Activated naive CD8-positive, alpha-beta T cell treated with anti-CD3 and anti-CD28 coated beads, Interleukin-2, amount 10 ng/mL, durations not matched to agents 7 days and 5 days (primary cell): Measurements from ENCODE around the gene NDUFA7. TPM values are rescaled to one million over a fixed set of nuclear protein-coding genes. Genes with fewer than 3 reads are reported as not detected.

Experiments
- ATAC-seq: fragments of 150-1000 bp; cut with Tn5 transposase; one replicate; pipeline ENCODE4 v1.10.0; 2021; ENCODE audit warnings: low read depth, moderate library complexity
- POLR2A ChIA-PET: fragments of 350-600 bp; sonication (Branson Sonifier 250); formaldehyde crosslinking; loops from one replicate; lab custom pipeline; 2021; ENCODE audit warnings: antibody characterized with exemption; lab: Charles Lee
- DNase-seq: peaks from one replicate; pipeline ENCODE4 v3.0.0; 2021
- H3K27ac Mint-ChIP-seq: one replicate; pipeline ENCODE4 v1.8.0; 2022; ENCODE audit warnings: mild to moderate bottlenecking, mixed read lengths
- H3K27me3 Mint-ChIP-seq: one replicate; pipeline ENCODE4 v1.8.0; 2022; ENCODE audit warnings: mild to moderate bottlenecking, moderate library complexity, mixed read lengths
- H3K36me3 Mint-ChIP-seq: one replicate; pipeline ENCODE4 v1.8.0; 2021; ENCODE audit warnings: mild to moderate bottlenecking, mixed read lengths
- H3K4me1 Mint-ChIP-seq: one replicate; pipeline ENCODE4 v1.8.0; 2021; ENCODE audit warnings: mixed read lengths
- H3K4me3 Mint-ChIP-seq: one replicate; pipeline ENCODE4 v1.8.0; 2022; ENCODE audit warnings: mild to moderate bottlenecking, moderate library complexity, mixed read lengths
- H3K9me3 Mint-ChIP-seq: one replicate; pipeline ENCODE4 v1.8.0; 2021; ENCODE audit warnings: mixed read lengths
- total RNA-seq, 2 experiments: library from RNA; stranded (reverse); gene quantifications; one replicate each; pipeline ENCODE4 v1.2.3, GENCODE V29; 2021

The NDUFA7 gene
- total RNA-seq, 2 experiments from 2014 or later = 53.8 to 59.0 TPM

DNA sequence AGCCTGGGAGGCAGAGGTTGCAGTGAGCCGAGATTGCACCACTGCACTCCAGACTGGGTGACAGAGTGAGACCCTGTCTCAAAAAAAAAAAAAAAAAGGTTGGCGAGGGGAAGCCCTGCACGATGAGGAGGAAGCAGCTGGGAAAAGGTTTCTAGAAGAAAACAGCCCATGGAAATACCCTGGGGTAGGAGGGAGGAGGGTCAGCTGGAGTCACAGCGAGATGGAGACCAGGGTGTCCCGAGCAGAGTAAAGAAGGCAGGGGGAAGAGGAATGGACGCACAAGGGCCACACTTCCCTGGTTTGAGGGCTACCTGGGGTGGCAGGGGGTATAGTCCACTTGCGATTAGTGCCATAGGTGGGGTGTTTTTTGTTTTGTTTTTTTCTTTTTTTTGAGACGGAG, 15.5 kb upstream of the NDUFA7 start:
- H3K27ac Mint-ChIP-seq = no peak overlapping the region

DNA sequence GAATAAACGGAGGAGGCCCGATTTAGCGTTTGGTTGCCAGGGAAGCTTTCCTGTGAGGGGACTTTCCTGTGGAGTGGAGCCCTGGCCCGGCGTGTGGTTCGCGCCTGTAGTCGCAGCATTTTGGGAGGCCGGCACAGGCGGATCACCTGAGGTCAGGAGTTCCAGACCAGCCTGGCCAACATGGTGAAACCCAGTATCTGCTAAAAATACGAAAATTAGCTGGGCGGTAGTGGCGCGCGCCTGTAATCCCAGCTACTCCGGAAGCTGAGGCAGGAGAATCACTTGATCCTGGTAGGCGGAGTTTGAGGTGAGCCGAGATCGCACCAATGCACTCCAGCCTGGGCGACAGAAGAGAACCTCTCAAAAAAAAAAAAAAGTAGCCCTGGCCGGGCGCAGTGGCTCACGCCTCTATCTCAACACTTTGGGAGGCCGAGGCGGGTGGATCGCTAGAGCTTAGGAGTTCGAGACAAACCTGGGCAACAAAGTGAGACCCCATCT, 14.9 kb upstream of the NDUFA7 start:
- ATAC-seq = no peak
- peak overlapping the region; percentile 61 for H3K4me3 Mint-ChIP-seq
- POLR2A ChIA-PET = interaction anchor here (1.0 to 3.4 kb wide), 3 partner anchors 11 to 29 kb away, joined by 3 to 15 read pairs (median 4); partner anchors contain the start of genes NDUFA7 and RPS28
- H3K27ac Mint-ChIP-seq = no peak overlapping the region
- H3K36me3 Mint-ChIP-seq = peaks cover 2% of the 10 kb centered on the region
- no peak for DNase-seq
- peaks cover 55% of the 10 kb centered on the region for H3K27me3 Mint-ChIP-seq
- no peaks in the 10 kb centered on the region for H3K9me3 Mint-ChIP-seq
- peaks cover 12% of the 10 kb centered on the region for H3K4me1 Mint-ChIP-seq

More for the DNA sequence above, 15.5 kb upstream of the NDUFA7 start:
- DNase-seq (no peak), ATAC-seq (no peak)
- Mint-ChIP-seq H3K4me1 (peaks cover 12% of the 10 kb centered on the region), H3K9me3 (no peaks in the 10 kb centered on the region), H3K36me3 (peaks cover 2% of the 10 kb centered on the region), H3K27me3 (peaks cover 58% of the 10 kb centered on the region), H3K4me3 (peak overlapping the region; percentile 37)
- POLR2A ChIA-PET = interaction anchor here (1.1 to 3.4 kb wide), 2 partner anchors 12 to 16 kb away, joined by 4 to 15 read pairs; partner anchors contain the start of genes NDUFA7 and RPS28

- ATAC-seq (peak; percentile 59), DNase-seq (peak; percentile 63)
- no peaks in the 10 kb centered on the region for H3K9me3 Mint-ChIP-seq
- peaks cover 50% of the 10 kb centered on the region for H3K27me3 Mint-ChIP-seq
- H3K4me1 Mint-ChIP-seq = peaks cover 10% of the 10 kb centered on the region
- POLR2A ChIA-PET = interaction anchor here (0.6 to 3.4 kb wide), 7 partner anchors 8 to 28 kb away, joined by 3 to 15 read pairs (median 4); partner anchors contain the start of genes KANK3, NDUFA7 and RPS28
- peaks cover 2% of the 10 kb centered on the region for H3K36me3 Mint-ChIP-seq
- peak overlapping the region; percentile 61 for H3K4me3 Mint-ChIP-seq
- no peak overlapping the region for H3K27ac Mint-ChIP-seq
Observed at GRCh38 chr19:8335343-8336071, 14.3 kb upstream of the NDUFA7 start.

DNA sequence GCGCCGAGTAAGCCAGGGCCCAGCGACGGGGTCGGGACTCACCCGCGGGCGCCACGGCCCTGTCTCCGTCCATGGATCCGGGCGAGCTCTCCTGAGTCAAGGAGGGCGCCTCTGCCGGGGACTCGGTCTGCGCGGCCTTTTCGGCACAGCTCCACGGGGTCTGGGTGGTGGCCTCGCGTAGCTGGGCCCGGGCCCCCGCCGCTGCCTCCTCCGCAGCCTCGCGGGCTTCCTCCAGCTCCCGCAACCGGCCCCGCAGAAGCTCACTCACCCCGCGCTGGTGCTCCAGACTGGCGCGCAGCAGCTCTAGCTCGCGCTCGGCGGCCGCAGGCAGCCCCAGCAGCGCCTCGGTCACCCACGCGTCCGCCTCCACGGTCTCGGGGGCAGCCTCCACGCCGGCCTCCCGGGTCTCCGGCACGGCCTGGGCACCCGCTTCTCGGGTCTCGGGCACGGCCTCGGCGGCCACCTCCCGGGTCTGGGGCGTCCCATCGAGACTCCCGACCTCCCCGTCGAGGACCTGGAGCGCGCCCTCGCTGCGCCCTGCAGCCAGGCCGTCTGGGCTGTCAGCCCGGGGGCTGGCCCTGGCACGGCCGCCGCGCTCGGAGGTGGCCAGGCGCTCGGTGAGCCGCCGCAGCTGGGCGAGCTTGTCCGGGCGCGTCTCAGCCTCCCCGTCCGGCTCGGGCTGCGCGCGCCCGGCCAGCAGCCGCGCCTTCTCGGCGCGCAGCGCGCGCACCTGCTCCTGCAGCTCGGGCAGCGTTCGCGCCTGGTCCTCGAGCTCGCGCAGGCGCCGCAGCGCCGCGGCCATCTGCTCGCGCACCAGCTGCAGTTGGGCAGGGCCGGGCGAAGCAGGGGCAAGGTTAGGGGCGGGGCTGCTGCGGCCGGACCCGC, 13.5 kb upstream of the NDUFA7 start:
- H3K9me3 Mint-ChIP-seq = no peaks in the 10 kb centered on the region
- H3K27me3 Mint-ChIP-seq = peaks cover 44% of the 10 kb centered on the region
- DNase-seq (peak; percentile 75), ATAC-seq (peak; percentile 55)
- no peak overlapping the region for H3K27ac Mint-ChIP-seq
- POLR2A ChIA-PET = interaction anchor here (0.6 to 3.4 kb wide), 6 partner anchors 9 to 27 kb away, joined by 3 to 15 read pairs (median 6); partner anchors contain the start of genes KANK3, NDUFA7 and RPS28
- H3K36me3 Mint-ChIP-seq = peaks cover 2% of the 10 kb centered on the region
- H3K4me1 Mint-ChIP-seq = peaks cover 9% of the 10 kb centered on the region
- peak overlapping the region; percentile 13 for H3K4me3 Mint-ChIP-seq

- no peak for DNase-seq
- H3K4me1 Mint-ChIP-seq = peaks cover 9% of the 10 kb centered on the region
- H3K9me3 Mint-ChIP-seq = no peaks in the 10 kb centered on the region
- H3K4me3 Mint-ChIP-seq = peak overlapping the region; percentile 13
- H3K36me3 Mint-ChIP-seq = peaks cover 2% of the 10 kb centered on the region
- no peak for ATAC-seq
- POLR2A ChIA-PET = interaction anchor here (0.6 to 3.4 kb wide), 5 partner anchors 9 to 180 kb away, joined by 3 to 15 read pairs (median 8); partner anchors contain the start of genes KANK3, NDUFA7, RPS28 and ZNF414
- no peak overlapping the region for H3K27ac Mint-ChIP-seq
- peaks cover 38% of the 10 kb centered on the region for H3K27me3 Mint-ChIP-seq
Observed at GRCh38 chr19:8333767-8334457, 12.7 kb upstream of the NDUFA7 start.

GRCh38 chr19:8332976-8333766, 12.0 kb upstream of the NDUFA7 start:
- H3K4me3 Mint-ChIP-seq = no peak overlapping the region
- POLR2A ChIA-PET = interaction anchor here (0.6 to 2.3 kb wide), 2 partner anchors 12 to 181 kb away, joined by 3 to 8 read pairs; partner anchors contain the start of genes NDUFA7, RPS28 and ZNF414

DNA sequence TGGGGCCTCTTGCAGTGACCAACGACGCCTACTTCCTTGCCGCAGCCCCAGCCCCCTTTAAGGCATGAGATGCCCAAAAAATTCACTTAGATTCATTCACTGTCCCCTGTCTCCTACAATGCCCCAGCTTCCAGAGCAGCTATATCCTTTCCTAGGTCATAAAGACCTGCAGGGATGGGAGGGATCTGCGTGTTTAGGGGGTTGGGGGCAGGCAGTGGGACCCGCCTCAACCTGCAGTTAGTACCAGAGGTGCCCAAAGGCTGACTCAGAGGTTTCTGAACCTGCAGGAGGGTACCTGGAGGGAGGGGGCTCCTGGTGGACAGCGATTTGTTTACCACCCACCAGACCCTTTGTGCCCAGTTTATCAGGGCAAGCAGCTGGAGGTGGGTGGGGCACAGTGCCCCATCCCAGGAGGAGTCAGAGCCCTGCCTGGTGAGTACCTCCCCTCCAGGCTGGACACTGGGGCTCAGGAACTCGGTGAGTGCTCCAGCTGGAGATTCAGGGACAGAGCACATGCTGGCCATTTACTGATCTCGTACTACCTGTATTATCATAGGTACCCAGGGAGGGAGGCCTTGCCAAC, 10.2 kb upstream of the NDUFA7 start:
- H3K9me3 Mint-ChIP-seq = no peaks in the 10 kb centered on the region

More at GRCh38 chr19:8332976-8333766, 12.0 kb upstream of the NDUFA7 start:
- H3K4me1 Mint-ChIP-seq = peaks cover 9% of the 10 kb centered on the region
- DNase-seq (no peak), ATAC-seq (no peak)
- H3K9me3 Mint-ChIP-seq = no peaks in the 10 kb centered on the region
- peaks cover 34% of the 10 kb centered on the region for H3K27me3 Mint-ChIP-seq
- H3K27ac Mint-ChIP-seq = no peak overlapping the region
- peaks cover under 1% of the 10 kb centered on the region for H3K36me3 Mint-ChIP-seq

DNA sequence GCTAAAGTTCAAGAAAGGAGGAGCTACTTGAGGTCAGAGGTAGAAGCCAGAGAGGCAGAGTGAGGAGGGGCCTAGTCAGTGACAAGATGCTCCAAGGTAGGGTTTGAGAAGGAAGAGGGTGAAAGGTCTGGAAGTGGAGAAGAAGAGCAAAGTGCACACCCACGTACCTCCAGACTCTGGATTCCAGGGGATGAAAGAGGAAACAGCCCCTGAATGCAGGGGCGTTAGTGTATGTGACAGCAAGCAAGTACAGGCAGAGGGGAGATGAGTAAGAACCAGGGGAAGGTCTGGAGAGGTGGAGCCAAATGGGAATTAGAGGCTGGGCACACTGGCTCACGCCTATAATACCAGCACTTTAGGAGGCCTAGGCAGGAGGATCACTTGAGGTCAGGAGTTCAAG, 8.8 kb upstream of the NDUFA7 start:
- H3K4me1 Mint-ChIP-seq = no peaks in the 10 kb centered on the region
- H3K27ac Mint-ChIP-seq = no peak overlapping the region

More for the DNA sequence above, 10.2 kb upstream of the NDUFA7 start:
- no peaks in the 10 kb centered on the region for H3K36me3 Mint-ChIP-seq
- peaks cover 19% of the 10 kb centered on the region for H3K27me3 Mint-ChIP-seq
- DNase-seq = no peak
- no peak overlapping the region for H3K4me3 Mint-ChIP-seq
- peaks cover 5% of the 10 kb centered on the region for H3K4me1 Mint-ChIP-seq
- no peak overlapping the region for H3K27ac Mint-ChIP-seq
- ATAC-seq = no peak
- POLR2A ChIA-PET = interaction anchor here (0.9 to 1.0 kb wide), 2 partner anchors 8 to 10 kb away, joined by 3 to 7 read pairs; partner anchors contain the start of genes NDUFA7 and RPS28

DNA sequence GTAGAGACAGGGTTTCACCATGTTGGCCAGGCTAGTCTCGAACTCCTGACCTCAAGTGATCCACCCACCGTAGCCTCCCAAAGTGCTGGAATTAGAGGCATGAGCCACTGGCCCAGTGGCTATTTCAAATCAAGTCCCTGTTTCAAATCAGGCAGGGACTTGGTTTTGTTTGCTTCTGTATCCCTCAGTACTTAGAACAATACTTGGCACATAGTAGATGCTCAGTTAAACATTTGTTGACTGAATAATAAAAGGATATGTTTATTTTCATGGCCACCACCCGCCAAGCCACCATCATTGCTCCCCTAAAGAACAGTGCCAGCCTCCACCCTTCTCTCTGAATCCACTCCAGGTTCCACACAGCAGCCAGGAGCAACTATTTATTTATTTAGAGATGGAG, 4.3 kb upstream of the NDUFA7 start:
- Mint-ChIP-seq H3K4me3 (no peak overlapping the region), H3K9me3 (no peaks in the 10 kb centered on the region), H3K27ac (no peak overlapping the region), H3K4me1 (peaks cover 15% of the 10 kb centered on the region), H3K36me3 (peaks cover 5% of the 10 kb centered on the region), H3K27me3 (no peaks in the 10 kb centered on the region)
- ATAC-seq (no peak), DNase-seq (no peak)
- POLR2A ChIA-PET = interaction anchor here (0.9 to 3.8 kb wide), 2 partner anchors 10 to 188 kb away, joined by 3 to 15 read pairs; partner anchors contain the start of gene ZNF414

More for the DNA sequence above, 8.8 kb upstream of the NDUFA7 start:
- no peaks in the 10 kb centered on the region for H3K36me3 Mint-ChIP-seq
- DNase-seq (no peak), ATAC-seq (no peak)
- POLR2A ChIA-PET = no interaction called here
- no peaks in the 10 kb centered on the region for H3K9me3 Mint-ChIP-seq
- no peak overlapping the region for H3K4me3 Mint-ChIP-seq
- peaks cover 10% of the 10 kb centered on the region for H3K27me3 Mint-ChIP-seq

DNA sequence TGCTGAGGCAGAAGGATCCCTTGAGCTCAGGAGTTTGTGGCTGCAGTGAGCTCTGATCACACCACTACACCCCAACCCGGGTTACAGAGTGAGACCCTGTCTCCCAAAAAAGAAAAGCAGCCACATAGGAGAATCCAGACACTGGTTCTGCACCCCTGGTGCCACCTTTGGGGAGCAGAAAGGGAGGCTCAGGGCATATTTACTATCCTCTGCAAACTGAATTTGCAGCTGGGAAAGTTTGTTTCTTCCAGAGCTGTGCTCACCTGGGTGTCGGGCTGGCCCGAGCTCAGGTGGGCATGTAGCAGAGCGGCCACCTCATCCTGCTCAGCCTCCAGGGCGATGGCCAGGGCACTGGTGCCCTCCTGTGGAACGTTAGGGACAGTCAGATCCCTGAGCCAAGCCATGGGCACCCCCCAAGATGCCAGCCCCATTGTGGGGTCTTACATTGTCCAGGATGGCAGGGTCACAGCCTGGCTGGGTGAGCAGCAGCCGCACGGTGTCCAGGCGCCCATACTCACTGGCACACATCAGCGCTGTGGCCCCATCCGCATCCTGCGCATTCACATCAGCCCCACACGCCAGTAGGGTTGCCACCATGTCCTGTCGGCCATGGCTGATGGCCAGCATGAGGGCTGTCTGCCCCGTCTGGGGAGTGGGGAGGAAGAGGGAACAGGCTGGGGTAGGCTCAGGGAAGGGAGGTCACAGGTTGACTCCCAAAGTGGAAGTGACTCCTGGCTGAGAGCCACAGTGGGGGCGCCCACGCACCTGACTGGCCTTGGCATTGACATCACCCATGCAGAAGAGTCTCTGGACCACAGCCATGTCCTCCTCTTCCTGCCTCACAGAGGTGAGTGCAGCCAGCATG, 3.2 kb upstream of the NDUFA7 start:
- Mint-ChIP-seq H3K36me3 (peaks cover 7% of the 10 kb centered on the region), H3K4me3 (no peak overlapping the region), H3K27ac (no peak overlapping the region), H3K9me3 (no peaks in the 10 kb centered on the region), H3K27me3 (no peaks in the 10 kb centered on the region), H3K4me1 (peaks cover 23% of the 10 kb centered on the region)
- ATAC-seq (no peak), DNase-seq (no peak)
- POLR2A ChIA-PET = interaction anchor here (0.7 to 3.8 kb wide), 4 partner anchors 11 to 439 kb away, joined by 3 to 15 read pairs (median 4); partner anchors contain the start of gene CD320
